CD4-positive, alpha-beta T cell (primary cell): ENCODE data around the gene RYR3. TPM values are rescaled to one million over a fixed set of nuclear protein-coding genes. Genes with fewer than 3 reads are reported as not detected.

Experiments
- ATAC-seq: fragments of 200-7000 bp; cut with Tn5 transposase; one replicate; pipeline ENCODE4 v1.10.0; 2022; ENCODE audit warnings: mild to moderate bottlenecking; ENCODE audit not compliant: poor library complexity
- CTCF ChIA-PET: fragments of 350-600 bp; sonication (Branson Sonifier 250); formaldehyde crosslinking; loops from one replicate; lab custom pipeline; 2021; ENCODE audit warnings: antibody characterized with exemption, inconsistent platforms; lab: Charles Lee
- POLR2A ChIA-PET: fragments of 350-600 bp; sonication (Branson Sonifier 250); formaldehyde crosslinking; loops from one replicate; lab custom pipeline; 2021; ENCODE audit warnings: antibody characterized with exemption, inconsistent platforms; lab: Charles Lee
- DNase-seq, 14 experiments: peaks; one replicate each; pipeline ENCODE4 v3.0.0-alpha.2; 2013 to 2020; ENCODE audit warnings: mixed read lengths in 2 of 14
- H3K27ac ChIP-seq, 2 donors: one replicate each; pipeline versions ENCODE4 v1.5.1 to v1.7.0; 2013; ENCODE audit warnings: low read length in 2 of 2, low read depth in 1 of 2, mild to moderate bottlenecking in 1 of 2
- H3K27me3 ChIP-seq, 2 experiments: 1 replicate in 1 of 2; 2 replicates in 1 of 2; pipeline versions ENCODE4 v1.6.1 to v1.7.0; 2013; ENCODE audit warnings: low read length in 2 of 2, control low read depth in 1 of 2, mild to moderate bottlenecking in 1 of 2, moderate library complexity in 1 of 2; ENCODE audit not compliant: insufficient read depth in 2 of 2, control insufficient read depth in 1 of 2
- H3K36me3 ChIP-seq: one replicate; pipeline ENCODE4 v1.6.1; 2013; ENCODE audit warnings: low read length, control low read depth; ENCODE audit not compliant: insufficient read depth
- H3K4me1 ChIP-seq: one replicate; pipeline ENCODE4 v1.6.1; 2013; ENCODE audit warnings: low read length, control low read depth; ENCODE audit not compliant: insufficient read depth
- H3K4me3 ChIP-seq: one replicate; pipeline ENCODE4 v1.5.1; 2013; ENCODE audit warnings: mild to moderate bottlenecking, low read length, moderate library complexity
- H3K9me3 ChIP-seq, 2 experiments: 1 replicate in 1 of 2; 2 replicates in 1 of 2; pipeline versions ENCODE4 v1.6.1 to v1.7.0; 2013; ENCODE audit warnings: low read length in 2 of 2, mild to moderate bottlenecking in 2 of 2, control low read depth in 1 of 2, moderate library complexity in 1 of 2; ENCODE audit not compliant: control insufficient read depth in 1 of 2, insufficient read depth in 1 of 2
- H3K27ac Mint-ChIP-seq: one replicate; pipeline ENCODE4 v1.8.0; 2020; ENCODE audit warnings: mixed read lengths
- H3K27me3 Mint-ChIP-seq: one replicate; pipeline ENCODE4 v1.8.0; 2021; ENCODE audit warnings: mixed read lengths
- H3K36me3 Mint-ChIP-seq: one replicate; pipeline ENCODE4 v1.8.0; 2021; ENCODE audit warnings: low read depth, mixed read lengths
- H3K4me1 Mint-ChIP-seq: one replicate; pipeline ENCODE4 v1.8.0; 2021; ENCODE audit warnings: low read depth, mixed read lengths
- H3K4me3 Mint-ChIP-seq: one replicate; pipeline ENCODE4 v1.8.0; 2020; ENCODE audit warnings: mild to moderate bottlenecking, mixed read lengths
- H3K9me3 Mint-ChIP-seq: one replicate; pipeline ENCODE4 v1.8.0; 2020; ENCODE audit warnings: mixed read lengths
- CTCF ChIP-seq: fragments of 200-600 bp; IDR thresholded peaks from one replicate; pipeline ENCODE4 v1.8.0; 2022; ENCODE audit warnings: antibody characterized with exemption, mild to moderate bottlenecking
- intact Hi-C, 2 experiments: fragments of 100-400 bp; cut with DNase I in 1 of 2; cut with micrococcal nuclease in 1 of 2; formaldehyde crosslinking; loops; one replicate each; pipeline versions ENCODE4 v1.15.1 to v1.9.0; 2023 to 2025; cut with DNase I, micrococcal nuclease
- total RNA-seq, 174 experiments: library from RNA in 2 of 174; stranded (reverse) in 2 of 174; gene quantifications; one replicate each; pipeline ENCODE4 v1.2.3 and lab custom pipeline; 2021 to 2026

RYR3 gene
- total RNA-seq, 2 experiments from 2014 or later = not detected

GRCh38 chr15:33807665-33808064 is 496.9 kb downstream of the RYR3 start:
- Histone ChIP-seq H3K27me3 (peaks cover 9 to 11% of the 10 kb centered on the region in 2 experiments), H3K4me3 (no peak overlapping the region), H3K27ac (no peak overlapping the region), H3K36me3 (no peaks in the 10 kb centered on the region), H3K9me3 (peaks cover 0 to 7% of the 10 kb centered on the region in 2 experiments), H3K4me1 (no peaks in the 10 kb centered on the region)
- Mint-ChIP-seq H3K27ac (no peak overlapping the region), H3K4me3 (no peak overlapping the region), H3K36me3 (no peaks in the 10 kb centered on the region), H3K9me3 (peaks cover 3% of the 10 kb centered on the region), H3K4me1 (no peaks in the 10 kb centered on the region), H3K27me3 (peaks cover 25% of the 10 kb centered on the region)
- ATAC-seq (no peak), DNase-seq (no peak)
- ChIA-PET CTCF (no interaction called here), POLR2A (no interaction called here)
- no peak for TF ChIP-seq CTCF
- intact Hi-C loops = no loop called here

GRCh38 chr15:33808720-33809457 is 498.1 kb downstream of the RYR3 start:
- TF ChIP-seq CTCF = no peak
- Histone ChIP-seq H3K36me3 (no peaks in the 10 kb centered on the region), H3K4me3 (no peak overlapping the region), H3K4me1 (no peaks in the 10 kb centered on the region), H3K27me3 (peaks cover 9 to 11% of the 10 kb centered on the region in 2 experiments), H3K27ac (no peak overlapping the region), H3K9me3 (peaks cover 0 to 7% of the 10 kb centered on the region in 2 experiments)
- H3K4me1 Mint-ChIP-seq = no peaks in the 10 kb centered on the region
- peaks cover 34% of the 10 kb centered on the region for H3K27me3 Mint-ChIP-seq
- H3K9me3 Mint-ChIP-seq = peaks cover 3% of the 10 kb centered on the region
- intact Hi-C loops = no loop called here
- no peak overlapping the region for H3K4me3 Mint-ChIP-seq
- POLR2A ChIA-PET = no interaction called here
- no peak overlapping the region for H3K27ac Mint-ChIP-seq
- CTCF ChIA-PET = no interaction called here
- no peaks in the 10 kb centered on the region for H3K36me3 Mint-ChIP-seq
- no peak for ATAC-seq
- DNase-seq = no peak

- no peak for TF ChIP-seq CTCF
- Histone ChIP-seq H3K4me1 (no peaks in the 10 kb centered on the region), H3K36me3 (no peaks in the 10 kb centered on the region), H3K27me3 (peaks cover 9 to 11% of the 10 kb centered on the region in 2 experiments), H3K27ac (no peak overlapping the region), H3K9me3 (peaks cover 0 to 7% of the 10 kb centered on the region in 2 experiments), H3K4me3 (no peak overlapping the region)
- DNase-seq = no peak
- H3K27ac Mint-ChIP-seq = no peak overlapping the region
- intact Hi-C loops = no loop called here
- H3K27me3 Mint-ChIP-seq = peaks cover 29% of the 10 kb centered on the region
- CTCF ChIA-PET = no interaction called here
- H3K4me1 Mint-ChIP-seq = no peaks in the 10 kb centered on the region
- H3K36me3 Mint-ChIP-seq = no peaks in the 10 kb centered on the region
- H3K4me3 Mint-ChIP-seq = no peak overlapping the region
- POLR2A ChIA-PET = no interaction called here
- no peaks in the 10 kb centered on the region for H3K9me3 Mint-ChIP-seq
- no peak for ATAC-seq
Observed at GRCh38 chr15:33810073-33810595, 499.4 kb downstream of the RYR3 start.
